Measurements from ENCODE around the gene MFAP3L.

- TF ChIP-seq CTCF (IDR thresholded peaks at IDR 0.05): no peak
- no peak for TF ChIP-seq POLR2A (IDR thresholded peaks at IDR 0.05)
Observed at GRCh38 chr4:169998981-169999380, 27.2 kb downstream of the MFAP3L start.
